Stimulated activated CD4-positive, alpha-beta T cell treated with anti-CD3 and anti-CD28 coated beads, Interleukin-12 subunit alpha, Interleukin-12 subunit beta, amount 100 ng/mL, for 48 hours (primary cell): Measurements from ENCODE around the gene KIRREL3.

Source experiments
- DNase-seq, 3 donors: peaks; one replicate each; pipeline ENCODE4 v3.0.0-alpha.2; 2020; ENCODE audit warnings: low read depth in 2 of 3, low spot score in 1 of 3

The KIRREL3 gene

DNA sequence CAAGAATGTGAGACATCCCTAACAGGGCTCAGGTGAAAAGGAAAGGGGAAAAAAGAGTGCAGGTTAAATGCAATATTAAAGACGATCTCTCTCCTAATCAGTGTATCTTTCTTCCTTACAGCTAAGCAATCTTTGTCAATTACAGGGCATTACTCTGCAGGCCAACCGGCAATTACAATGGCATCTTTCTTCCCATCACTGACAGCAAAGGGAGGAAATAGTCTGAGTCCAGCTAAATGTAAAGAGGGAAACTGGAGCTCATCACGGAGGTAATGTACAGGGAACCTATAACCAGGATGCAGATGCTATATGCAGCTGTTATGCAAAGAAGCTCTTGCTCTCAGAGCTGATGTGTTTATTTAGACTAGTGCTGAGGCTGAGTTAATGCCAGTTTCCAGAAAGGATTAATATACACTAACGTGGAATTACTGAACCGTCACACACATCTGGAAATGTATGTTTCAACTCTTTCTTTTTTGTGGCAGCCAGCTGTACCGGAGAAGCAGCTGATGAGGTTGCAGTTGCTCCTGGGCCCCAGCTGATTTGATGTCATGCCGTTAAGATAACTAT lies 121.6 kb downstream of the KIRREL3 start:
- DNase-seq = no peak

GRCh38 chr11:126874831-126875230 lies 125.7 kb downstream of the KIRREL3 start:
- DNase-seq = no peak

DNA sequence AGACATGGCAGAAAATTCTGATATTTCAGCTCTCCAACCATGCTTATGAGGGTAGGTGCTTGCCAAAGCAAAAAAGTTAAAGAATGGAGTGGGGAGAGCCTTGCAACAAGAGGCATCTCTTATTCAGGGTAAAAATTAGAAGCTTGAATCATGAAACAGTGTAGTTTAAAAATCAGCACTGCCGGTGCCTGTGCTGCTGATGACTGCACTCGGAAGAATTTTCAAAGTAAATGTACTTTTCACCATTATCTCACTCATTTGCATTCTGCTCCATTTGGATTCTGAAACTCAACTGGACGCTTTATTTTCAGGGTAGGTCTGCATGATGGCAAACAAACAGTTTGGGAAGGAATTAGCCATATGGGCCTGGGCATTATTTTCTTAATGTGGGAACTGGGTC lies 126.3 kb downstream of the KIRREL3 start:
- no peak for DNase-seq

- DNase-seq = no peak
Observed at GRCh38 chr11:126871792-126872191, 128.8 kb downstream of the KIRREL3 start.

DNA sequence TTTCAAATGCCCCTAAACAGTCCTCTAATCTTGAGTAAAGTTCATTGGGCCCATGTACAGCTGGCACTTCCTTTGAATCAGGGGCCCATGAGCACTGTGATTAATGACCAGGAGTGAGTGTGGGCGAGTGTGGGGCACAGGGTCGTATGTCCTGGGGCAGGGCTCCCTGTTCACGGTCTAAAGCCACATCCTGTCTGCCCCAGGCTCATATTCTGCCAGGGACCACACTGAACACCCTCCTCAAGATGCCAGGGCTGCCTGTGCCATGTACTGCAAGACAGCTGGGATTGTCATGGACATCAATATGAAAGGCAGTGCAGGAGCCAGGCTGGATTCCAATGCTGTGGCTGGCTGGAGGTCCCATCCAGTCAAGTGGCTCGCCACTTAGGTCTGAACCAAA lies 130.5 kb downstream of the KIRREL3 start:
- no peak for DNase-seq

DNA sequence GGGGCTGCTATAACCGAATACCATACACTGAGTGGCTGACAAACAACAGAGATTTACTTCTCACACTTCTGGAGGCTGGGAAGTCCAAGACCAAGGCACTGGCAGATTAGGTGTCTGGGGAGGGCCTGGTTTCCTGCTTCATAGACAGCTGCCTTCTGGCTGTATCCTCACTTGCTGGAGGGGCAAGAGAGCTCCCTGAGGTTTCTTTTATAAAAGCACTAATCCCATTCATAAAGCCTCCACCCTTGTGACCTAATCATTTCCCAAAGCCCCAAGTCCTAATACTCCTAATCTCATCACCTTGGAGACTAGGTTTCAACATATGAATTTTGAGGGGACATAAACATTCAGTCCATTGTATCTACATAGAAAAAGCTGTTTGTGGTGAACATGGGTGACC lies 131.8 kb downstream of the KIRREL3 start:
- no peak for DNase-seq

- no peak for DNase-seq
Observed at GRCh38 chr11:126864934-126865333, 135.6 kb downstream of the KIRREL3 start.

GRCh38 chr11:126863294-126863997 lies 137.1 kb downstream of the KIRREL3 start:
- DNase-seq = no peak

GRCh38 chr11:126862664-126863243 lies 137.8 kb downstream of the KIRREL3 start:
- no peak for DNase-seq

DNA sequence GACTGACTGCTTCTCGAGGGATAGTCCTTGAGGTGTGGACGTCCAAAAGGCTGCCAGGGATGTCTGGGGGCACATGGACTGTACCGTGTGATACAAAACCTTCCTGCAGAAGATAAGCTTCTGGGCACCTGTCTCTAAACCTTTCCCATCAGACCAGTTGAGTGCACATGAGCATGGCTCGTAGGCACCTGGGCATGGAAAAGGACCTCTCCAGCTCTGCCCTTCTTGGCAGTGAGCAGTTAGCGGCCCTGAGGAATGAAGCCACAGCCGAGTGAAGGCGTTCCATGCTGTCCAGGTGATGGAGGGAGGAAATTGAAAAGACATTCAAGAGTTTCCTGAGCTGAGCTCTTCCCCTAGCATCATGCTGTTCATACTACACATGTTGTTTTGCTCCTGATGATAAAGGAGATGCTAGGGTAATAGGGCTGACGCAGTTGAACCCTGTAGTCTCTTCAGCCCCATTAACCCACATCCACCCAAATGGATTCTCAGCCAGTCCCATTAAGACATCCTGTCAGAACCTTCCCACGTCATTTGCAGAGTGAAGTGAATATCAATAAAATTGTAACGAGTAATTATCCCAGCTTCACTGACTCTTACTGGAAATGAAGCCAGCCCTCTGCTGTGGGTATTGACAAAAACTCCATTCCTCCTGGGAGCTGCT lies 138.6 kb downstream of the KIRREL3 start:
- DNase-seq = no peak

GRCh38 chr11:126857860-126858808 lies 142.4 kb downstream of the KIRREL3 start:
- no peak for DNase-seq

DNA sequence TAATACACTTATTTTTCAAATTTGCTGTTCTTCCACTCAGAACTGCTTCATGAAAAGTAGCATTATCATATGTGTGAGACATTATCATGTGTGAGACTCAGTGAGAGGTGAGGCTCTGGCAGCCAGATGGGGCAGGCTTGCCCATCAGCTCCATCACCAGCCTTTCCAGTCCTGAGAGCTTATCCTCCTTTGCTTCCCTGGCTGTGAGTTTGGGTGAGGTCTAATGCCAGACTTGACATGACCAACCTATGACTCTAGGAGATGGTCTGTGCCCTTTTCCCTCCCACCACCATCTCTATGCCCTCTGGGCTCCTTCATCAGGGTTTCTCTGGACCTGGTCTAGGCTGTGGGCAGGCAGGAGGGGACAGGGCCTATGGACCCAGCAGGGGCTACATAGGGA lies 145.0 kb downstream of the KIRREL3 start:
- DNase-seq = no peak

GRCh38 chr11:126853732-126854131 lies 146.8 kb downstream of the KIRREL3 start:
- no peak for DNase-seq

DNA sequence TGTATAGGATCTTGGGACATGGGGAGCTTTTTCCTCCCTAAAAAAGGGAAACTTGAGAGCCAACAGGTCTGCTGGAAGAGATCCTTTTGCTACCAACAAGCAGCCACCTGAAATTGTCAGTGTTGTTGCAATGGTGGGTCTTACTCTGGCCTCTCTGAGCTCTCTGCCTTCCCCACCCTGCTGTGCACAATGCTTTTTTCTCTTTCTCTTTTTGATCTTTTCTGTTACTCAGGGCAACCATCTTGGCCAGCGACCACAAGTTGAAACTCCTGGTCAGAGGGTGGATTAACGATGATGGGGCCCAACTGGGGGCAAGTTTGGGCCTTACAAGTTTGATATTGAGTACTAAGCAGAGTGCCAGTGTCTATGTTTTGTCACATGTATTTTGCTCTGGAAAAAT lies 155.8 kb downstream of the KIRREL3 start:
- no peak for DNase-seq

DNA sequence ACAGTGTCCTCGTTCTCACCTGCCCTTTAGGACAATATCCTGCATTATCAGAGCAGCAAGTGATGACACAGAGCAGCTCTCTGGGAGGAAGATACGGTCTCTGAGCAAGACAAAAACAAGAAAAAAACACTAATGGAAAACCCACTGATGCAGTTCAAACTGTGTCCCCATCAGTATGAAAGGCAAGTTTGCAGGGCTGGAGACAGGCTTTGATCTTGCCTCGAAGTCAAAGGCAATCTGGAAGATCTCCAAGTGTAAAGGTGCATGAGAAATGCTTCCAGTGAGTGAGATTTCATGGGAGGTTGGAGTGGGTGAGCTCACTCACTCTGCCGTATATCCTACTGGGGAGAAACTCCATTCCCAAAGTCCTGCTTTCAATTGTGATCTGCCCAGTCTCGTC lies 157.5 kb downstream of the KIRREL3 start:
- no peak for DNase-seq

DNA sequence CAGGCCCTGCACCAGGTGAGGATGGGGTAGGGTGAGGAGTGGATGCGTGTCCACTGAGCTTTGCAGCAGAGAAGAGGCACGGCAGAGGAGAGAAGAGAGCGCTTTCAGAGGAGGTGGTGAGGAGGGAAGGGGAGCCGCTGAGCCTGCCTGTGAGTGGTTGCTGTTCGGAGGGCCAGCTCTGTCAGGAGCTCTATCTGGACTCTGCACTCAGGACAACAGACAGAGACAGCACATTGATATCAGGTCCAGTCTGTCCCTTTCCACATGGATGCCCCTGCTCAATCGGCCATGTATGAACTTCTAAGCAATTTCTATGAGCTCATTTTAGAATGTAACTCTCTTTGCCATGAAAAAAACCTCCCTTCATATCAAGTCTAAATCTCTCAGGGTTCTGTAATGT lies 158.6 kb downstream of the KIRREL3 start:
- DNase-seq = no peak

- DNase-seq = no peak
Observed at GRCh38 chr11:126840975-126841374, 159.6 kb downstream of the KIRREL3 start.

DNA sequence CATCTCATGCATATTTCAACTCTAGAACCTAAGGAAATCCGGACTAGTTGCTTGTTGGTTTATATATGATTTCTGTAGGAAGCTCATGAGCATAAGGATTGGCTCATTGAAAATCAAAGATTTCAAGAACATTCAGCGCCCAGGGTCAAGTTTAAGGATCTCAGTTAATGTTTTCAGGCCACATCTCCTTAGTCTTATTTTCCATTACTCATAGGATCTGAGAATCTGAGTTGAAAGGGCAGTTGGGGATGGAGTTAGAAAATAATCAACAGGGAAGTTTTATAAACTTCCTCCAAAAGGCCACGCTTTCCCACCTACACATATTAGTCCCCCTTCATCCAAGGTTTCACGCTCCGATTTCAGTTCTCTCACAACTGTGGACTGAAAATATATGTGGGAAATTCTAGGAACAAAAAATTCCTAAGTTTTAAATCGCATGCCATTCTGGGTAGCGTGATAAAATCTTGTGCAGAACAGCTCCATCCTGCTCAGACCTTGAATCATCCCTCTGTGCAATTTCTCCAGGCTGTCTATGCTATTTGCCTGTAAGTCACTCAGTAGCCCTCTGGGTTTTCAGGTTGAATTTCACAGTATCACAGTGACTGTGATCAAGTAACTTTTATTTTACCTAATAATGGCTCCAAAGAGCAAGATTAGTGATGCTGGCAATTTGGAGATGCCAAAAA lies 160.2 kb downstream of the KIRREL3 start:
- DNase-seq = no peak

DNA sequence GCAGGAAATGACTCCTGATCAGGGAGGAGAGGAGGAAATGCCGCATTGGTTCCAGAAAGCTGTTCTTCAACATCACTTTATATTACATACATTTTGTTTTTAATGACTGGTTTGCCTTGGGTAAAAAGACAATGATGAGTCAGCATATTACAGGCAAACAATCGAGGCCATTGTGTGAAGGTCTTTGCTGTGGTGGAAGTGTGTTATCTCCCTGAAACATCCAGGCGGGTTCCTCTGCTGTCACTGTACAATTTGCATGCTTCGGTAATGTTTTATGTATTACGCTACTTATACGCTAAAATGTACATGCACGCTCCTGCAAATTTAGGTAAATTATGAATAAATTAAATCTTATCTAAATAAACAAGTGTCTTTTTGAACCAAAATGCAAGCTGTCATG lies 161.1 kb downstream of the KIRREL3 start:
- no peak for DNase-seq

GRCh38 chr11:126838779-126839178 lies 161.8 kb downstream of the KIRREL3 start:
- DNase-seq = no peak

DNA sequence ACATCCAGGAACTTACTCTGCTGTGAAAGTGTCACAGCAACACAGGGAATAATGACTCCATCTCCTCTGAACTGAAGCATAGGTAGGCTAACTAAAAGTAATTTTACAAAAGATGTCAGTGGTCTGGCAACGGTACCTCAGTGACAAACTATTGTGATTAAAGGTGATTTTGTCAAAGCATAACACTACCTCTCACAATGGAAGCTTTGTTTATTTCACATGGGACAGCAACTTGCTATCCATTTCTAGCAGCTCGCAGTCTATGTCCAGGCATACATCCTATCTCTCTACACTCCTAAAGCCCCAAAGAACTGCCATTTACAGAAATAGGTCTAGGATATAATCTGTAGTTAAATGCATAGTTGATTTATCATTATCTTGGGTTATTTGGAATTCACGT lies 163.0 kb downstream of the KIRREL3 start:
- no peak for DNase-seq
